ENCODE results near the gene BMPR1A.

- no peak for TF ChIP-seq MYC (IDR thresholded peaks at IDR 0.05; ENCODE audit: insufficient read depth, insufficient read length, insufficient replicate concordance, low read length, severe bottlenecking)
- TF ChIP-seq, protein P1, sequence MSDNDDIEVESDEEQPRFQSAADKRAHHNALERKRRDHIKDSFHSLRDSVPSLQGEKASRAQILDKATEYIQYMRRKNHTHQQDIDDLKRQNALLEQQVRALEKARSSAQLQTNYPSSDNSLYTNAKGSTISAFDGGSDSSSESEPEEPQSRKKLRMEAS (IDR thresholded peaks at IDR 0.05; ENCODE audit: low read depth, low read length) = no peak
- no peak for TF ChIP-seq EGR1 (IDR thresholded peaks at IDR 0.05; ENCODE audit: borderline replicate concordance in 1 of 2, low read depth in 2 of 2, low read length in 2 of 2)
- TF ChIP-seq PML (IDR thresholded peaks at IDR 0.05; ENCODE audit: low read length) = no peak
- TF ChIP-seq ZNF274 (IDR thresholded peaks at IDR 0.05; ENCODE audit: insufficient read depth, insufficient read length) = no peak
- no peak for TF ChIP-seq POLR2A (IDR thresholded peaks at IDR 0.05; ENCODE audit: low read depth, low read length)
Observed at GRCh38 chr10:86880971-86881370, 124.6 kb downstream of the BMPR1A start.

All from GM12878 (cell line).